Effector memory CD4-positive, alpha-beta T cell (primary cell): ENCODE data around the gene ATP8A1.
"Not testable (repeated sequence)": the region's sequence is repeated elsewhere in the genome, so short reads cannot be mapped to it uniquely, and the experiment has no call there.

ENCODE experiments used
- DNase-seq, 3 donors: peaks; one replicate each; pipeline ENCODE4 v3.0.0-alpha.2; 2020
- H3K27ac ChIP-seq: 2 replicates; pipeline ENCODE4 v1.7.0; 2013; ENCODE audit warnings: mild to moderate bottlenecking, low read length, moderate library complexity; ENCODE audit not compliant: insufficient read depth, poor library complexity, severe bottlenecking
- H3K27me3 ChIP-seq: replicated peaks from 2 replicates; pipeline ENCODE4 v1.7.0; 2013; ENCODE audit warnings: mild to moderate bottlenecking, low read length; ENCODE audit not compliant: insufficient read depth, control insufficient read depth, poor library complexity, severe bottlenecking
- H3K36me3 ChIP-seq: 2 replicates; pipeline ENCODE4 v1.7.0; 2013; ENCODE audit warnings: mild to moderate bottlenecking, low read length, moderate library complexity; ENCODE audit not compliant: control insufficient read depth, insufficient read depth
- H3K4me1 ChIP-seq: 2 replicates; pipeline ENCODE4 v1.7.0; 2013; ENCODE audit warnings: low read length, mild to moderate bottlenecking; ENCODE audit not compliant: control insufficient read depth, insufficient read depth, poor library complexity, severe bottlenecking
- H3K4me3 ChIP-seq: 2 replicates; pipeline ENCODE4 v1.7.0; 2013; ENCODE audit warnings: low read length, low read depth, mild to moderate bottlenecking; ENCODE audit not compliant: insufficient read depth, poor library complexity, severe bottlenecking
- H3K9me3 ChIP-seq: 2 replicates; pipeline ENCODE4 v1.7.0; 2013; ENCODE audit warnings: mild to moderate bottlenecking, low read length, moderate library complexity; ENCODE audit not compliant: control insufficient read depth
- total RNA-seq, 3 donors: gene quantifications; one replicate each; lab custom pipeline; 2026; lab: John Stamatoyannopoulos, UW

The ATP8A1 gene
- total RNA-seq: 77.9 to 158 (median 106) reads per million in 3 donors

GRCh38 chr4:42656944-42657792 lies at the start of gene ATP8A1:
Gene ATP8A1 (minus strand): TSS chr4:42657105. CDS start chr4:42656873, 232 bp downstream.
- DNase-seq: peak; percentile 86 to 89 (median 87)
- no peaks in the 10 kb centered on the region for H3K9me3 ChIP-seq
- H3K36me3 ChIP-seq: no peaks in the 10 kb centered on the region
- peak within 1 kb of the TSS; percentile 85 for H3K27ac ChIP-seq
- H3K27me3 ChIP-seq: no peaks in the 10 kb centered on the region
- H3K4me3 ChIP-seq: peak within 1 kb of the TSS; percentile 96
- peaks cover 13% of the 10 kb centered on the region for H3K4me1 ChIP-seq

- DNase-seq: no peak
- H3K4me3 ChIP-seq: no peak overlapping the region
- no peaks in the 10 kb centered on the region for H3K9me3 ChIP-seq
- H3K27ac ChIP-seq: no peak overlapping the region
- no peaks in the 10 kb centered on the region for H3K36me3 ChIP-seq
- no peaks in the 10 kb centered on the region for H3K4me1 ChIP-seq
- H3K27me3 ChIP-seq: no peaks in the 10 kb centered on the region
These were observed 49.2 kb upstream of the ATP8A1 start for GRCh38 chr4:42706086-42706485.

GRCh38 chr4:42703813-42704212 lies 46.9 kb upstream of the ATP8A1 start:
- no peak overlapping the region for H3K4me3 ChIP-seq
- no peaks in the 10 kb centered on the region for H3K9me3 ChIP-seq
- no peak overlapping the region for H3K27ac ChIP-seq
- no peak for DNase-seq
- no peaks in the 10 kb centered on the region for H3K4me1 ChIP-seq
- no peaks in the 10 kb centered on the region for H3K27me3 ChIP-seq
- no peaks in the 10 kb centered on the region for H3K36me3 ChIP-seq

- no peaks in the 10 kb centered on the region for H3K4me1 ChIP-seq
- no peaks in the 10 kb centered on the region for H3K36me3 ChIP-seq
- H3K4me3 ChIP-seq: no peak overlapping the region
- DNase-seq: no peak
- no peak overlapping the region for H3K27ac ChIP-seq
- no peaks in the 10 kb centered on the region for H3K9me3 ChIP-seq
- no peaks in the 10 kb centered on the region for H3K27me3 ChIP-seq
These were observed 46.0 kb upstream of the ATP8A1 start for GRCh38 chr4:42702895-42703294.

- H3K4me1 ChIP-seq, H3K36me3 ChIP-seq, H3K27ac ChIP-seq, H3K27me3 ChIP-seq, H3K9me3 ChIP-seq, H3K4me3 ChIP-seq: not testable (repeated sequence)
- peak in 1 of 3 donors; percentile 2 for DNase-seq
These were observed 44.9 kb upstream of the ATP8A1 start for GRCh38 chr4:42701780-42702179.

GRCh38 chr4:42690537-42690936 lies 33.6 kb upstream of the ATP8A1 start:
- H3K9me3 ChIP-seq: no peaks in the 10 kb centered on the region
- DNase-seq: no peak
- H3K27ac ChIP-seq: no peak overlapping the region
- H3K4me1 ChIP-seq: no peaks in the 10 kb centered on the region
- H3K27me3 ChIP-seq: no peaks in the 10 kb centered on the region
- H3K4me3 ChIP-seq: no peak overlapping the region
- H3K36me3 ChIP-seq: no peaks in the 10 kb centered on the region

GRCh38 chr4:42683393-42683792 lies 26.5 kb upstream of the ATP8A1 start:
- no peaks in the 10 kb centered on the region for H3K4me1 ChIP-seq
- no peak for DNase-seq
- H3K9me3 ChIP-seq: no peaks in the 10 kb centered on the region
- H3K36me3 ChIP-seq: no peaks in the 10 kb centered on the region
- H3K27me3 ChIP-seq: no peaks in the 10 kb centered on the region
- no peak overlapping the region for H3K4me3 ChIP-seq
- no peak overlapping the region for H3K27ac ChIP-seq

GRCh38 chr4:42678512-42678911 lies 21.6 kb upstream of the ATP8A1 start:
- Histone ChIP-seq H3K27ac (no peak overlapping the region), H3K9me3 (no peaks in the 10 kb centered on the region), H3K4me1 (no peaks in the 10 kb centered on the region), H3K27me3 (no peaks in the 10 kb centered on the region), H3K36me3 (no peaks in the 10 kb centered on the region), H3K4me3 (no peak overlapping the region)
- DNase-seq: no peak

- no peaks in the 10 kb centered on the region for H3K27me3 ChIP-seq
- no peak overlapping the region for H3K4me3 ChIP-seq
- no peaks in the 10 kb centered on the region for H3K9me3 ChIP-seq
- no peak overlapping the region for H3K27ac ChIP-seq
- H3K36me3 ChIP-seq: no peaks in the 10 kb centered on the region
- peaks cover 8% of the 10 kb centered on the region for H3K4me1 ChIP-seq
- no peak for DNase-seq
These were observed 19.4 kb upstream of the ATP8A1 start for GRCh38 chr4:42676066-42676951.

GRCh38 chr4:42673082-42673425 lies 16.1 kb upstream of the ATP8A1 start:
- Histone ChIP-seq H3K27me3 (no peaks in the 10 kb centered on the region), H3K4me3 (no peak overlapping the region), H3K27ac (no peak overlapping the region), H3K36me3 (no peaks in the 10 kb centered on the region), H3K4me1 (peaks cover 10% of the 10 kb centered on the region), H3K9me3 (no peaks in the 10 kb centered on the region)
- DNase-seq: no peak
